ENCODE data around the gene UPK3BL2.
"Not testable (repeated sequence)": the region's sequence is repeated elsewhere in the genome, so short reads cannot be mapped to it uniquely, and the experiment has no call there.

- TF ChIP-seq CTCF, POLR2AphosphoS5 (IDR thresholded peaks at IDR 0.05): not testable (repeated sequence)
Measured at GRCh38 chr7:102505298-102506185, 38.0 kb downstream of the UPK3BL2 start.

Data from prostate gland (tissue), 2 donors.